SKM-1 treated with dmso at 0.1 percent for 144 hours (cell line): ENCODE data around the gene TCF3.

Source experiments
- DNase-seq: peaks from one replicate; lab custom pipeline; 2025; ENCODE audit not compliant: unreplicated experiment; lab: John Stamatoyannopoulos, UW

Gene TCF3

GRCh38 chr19:1567116-1567847 is 85.1 kb downstream of the TCF3 start:
- DNase-seq: no peak

GRCh38 chr19:1566392-1567115 is 85.9 kb downstream of the TCF3 start:
- no peak for DNase-seq

- no peak for DNase-seq
These were observed 89.2 kb downstream of the TCF3 start for GRCh38 chr19:1563251-1563650.

GRCh38 chr19:1561236-1561842 is 91.1 kb downstream of the TCF3 start:
- no peak for DNase-seq

GRCh38 chr19:1560286-1560882 is 92.0 kb downstream of the TCF3 start:
- no peak for DNase-seq
